ENCODE measurements around the gene GHDC. TPM values are rescaled to one million over a fixed set of nuclear protein-coding genes. Genes with fewer than 3 reads are reported as not detected.
"Not testable (repeated sequence)": the region's sequence is repeated elsewhere in the genome, so short reads cannot be mapped to it uniquely, and the experiment has no call there.

GHDC gene
- total RNA-seq, 1 experiment from 2014 or later: 13.9 TPM

GRCh38 chr17:42206153-42206612 is 11.9 kb upstream of the GHDC start:
- DNase-seq (ENCODE audit: extremely low read depth, low read depth): not testable (repeated sequence)

- DNase-seq (ENCODE audit: extremely low read depth, low read depth): no peak
These were observed 9.1 kb upstream of the GHDC start for GRCh38 chr17:42203354-42203753.

DNA sequence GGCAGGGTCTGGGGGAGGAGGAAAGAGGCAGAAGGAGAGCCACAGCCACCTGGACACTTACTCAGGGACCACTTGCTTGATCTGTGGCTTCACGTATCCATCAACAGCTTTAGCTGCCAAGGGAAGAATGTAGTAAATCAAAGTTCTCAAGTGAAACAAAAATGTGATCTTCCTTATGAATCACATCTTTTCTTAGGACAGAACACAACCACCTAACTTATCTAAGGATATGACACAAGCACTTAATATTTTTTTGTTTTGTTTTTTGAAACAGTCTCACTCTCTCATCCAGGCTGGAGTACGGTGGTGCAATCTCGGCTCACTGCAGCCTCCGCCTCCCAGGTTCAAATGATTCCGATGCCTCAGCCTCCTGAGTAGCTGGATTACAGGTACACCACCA is 8.4 kb upstream of the GHDC start:
- no peak for DNase-seq (ENCODE audit: extremely low read depth, low read depth)

GRCh38 chr17:42202159-42202558 is 7.9 kb upstream of the GHDC start:
- no peak for DNase-seq (ENCODE audit: extremely low read depth, low read depth)

DNA sequence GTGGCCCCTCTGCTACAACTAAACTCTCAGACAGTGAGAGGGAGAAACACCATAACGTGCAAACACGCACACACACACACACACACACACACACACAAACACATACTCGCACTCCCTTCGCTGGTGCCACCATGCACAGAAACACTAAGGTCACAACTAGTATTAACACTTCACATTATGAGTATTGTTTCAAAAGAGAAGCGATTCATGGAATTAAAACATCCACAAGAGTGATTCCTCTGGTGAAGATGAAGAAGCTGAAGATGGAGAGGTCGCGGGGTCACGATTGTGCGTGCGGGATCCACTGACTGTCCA is 7.1 kb upstream of the GHDC start:
- DNase-seq (ENCODE audit: extremely low read depth, low read depth): no peak

- DNase-seq (ENCODE audit: extremely low read depth, low read depth): no peak
These were observed 6.6 kb upstream of the GHDC start for GRCh38 chr17:42200706-42201457.

DNA sequence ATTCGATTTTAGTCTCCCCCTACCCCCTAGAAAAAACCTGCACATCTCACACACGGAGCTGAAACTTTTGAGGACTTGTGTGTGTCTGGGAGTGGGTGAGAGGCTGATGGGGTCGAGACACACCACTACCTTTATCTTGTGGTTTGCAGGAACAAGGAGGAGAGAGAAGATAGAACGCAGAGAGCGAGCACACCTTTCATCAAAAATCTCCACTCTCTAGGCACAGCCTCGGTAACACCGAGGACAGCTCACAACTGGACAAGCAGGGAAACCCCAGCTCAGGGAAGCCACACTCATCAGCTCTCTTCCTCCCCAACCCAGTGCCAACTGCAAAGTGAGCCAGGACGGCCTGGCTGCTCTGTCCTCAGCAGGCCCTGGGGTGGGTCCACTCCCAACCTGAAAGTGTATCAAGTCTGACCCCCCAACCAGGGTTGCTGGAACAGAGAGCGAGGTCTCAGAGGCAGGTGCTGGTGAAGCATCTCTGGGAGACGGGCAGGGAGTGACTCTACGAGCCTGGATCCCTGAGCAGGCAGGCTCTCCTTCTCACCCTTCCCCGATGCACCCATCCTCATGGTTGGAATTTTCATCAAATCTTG is 5.2 kb upstream of the GHDC start:
- DNase-seq (ENCODE audit: extremely low read depth, low read depth): no peak

GRCh38 chr17:42198897-42199296 is 4.6 kb upstream of the GHDC start:
- no peak for DNase-seq (ENCODE audit: extremely low read depth, low read depth)

- DNase-seq (ENCODE audit: extremely low read depth, low read depth): no peak
These were observed 3.4 kb upstream of the GHDC start for GRCh38 chr17:42197564-42198156.

GRCh38 chr17:42193216-42193968 is 902 bp downstream of the GHDC start:
- DNase-seq (ENCODE audit: extremely low read depth, low read depth): no peak

DNA sequence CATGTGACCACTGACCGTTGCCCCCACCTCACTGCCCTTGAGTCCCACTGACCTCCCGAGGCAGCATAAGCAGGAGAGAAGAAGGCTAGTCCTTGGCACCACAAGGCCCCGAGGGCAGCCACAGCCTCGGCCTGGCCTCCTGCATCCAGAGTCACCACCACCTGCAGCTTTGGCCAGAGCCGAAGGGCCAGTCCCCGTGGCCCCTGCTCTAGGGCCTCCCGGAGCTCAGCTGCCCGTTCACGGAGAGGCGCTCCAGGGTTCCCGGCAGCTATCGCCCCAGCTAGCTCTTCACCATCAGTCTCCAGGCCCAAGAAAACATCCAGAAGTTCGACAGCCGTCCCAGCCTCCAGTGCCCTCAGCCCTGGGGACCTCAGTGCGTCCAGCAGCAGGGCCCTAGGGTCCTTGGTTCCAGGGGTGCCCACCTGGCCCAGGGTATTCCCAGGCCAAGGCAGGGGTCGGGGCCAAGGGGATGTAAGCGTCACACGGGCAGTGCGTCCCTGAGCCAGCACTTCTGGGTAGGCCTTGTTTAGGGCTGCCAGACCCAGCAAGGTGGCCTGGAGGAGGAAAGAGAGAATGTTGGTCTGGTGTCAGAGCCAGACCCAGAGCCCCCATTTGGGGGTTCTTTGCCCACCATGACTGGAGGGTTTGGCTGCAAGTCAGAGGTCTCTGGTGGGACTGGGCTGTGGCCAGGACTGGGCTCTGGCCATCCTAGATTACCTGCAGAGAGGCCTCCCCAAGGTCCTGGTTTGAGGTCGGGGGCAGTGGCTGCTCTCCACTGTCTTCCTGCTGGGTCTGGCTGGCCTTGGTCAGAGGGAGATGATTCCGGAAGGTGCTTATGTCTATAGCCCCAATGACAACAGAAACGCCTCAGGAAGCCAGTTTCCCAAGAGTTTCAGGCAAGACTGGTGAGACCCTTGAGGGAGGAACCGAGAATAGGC is 1.8 kb downstream of the GHDC start:
- no peak for DNase-seq (ENCODE audit: extremely low read depth, low read depth)

DNA sequence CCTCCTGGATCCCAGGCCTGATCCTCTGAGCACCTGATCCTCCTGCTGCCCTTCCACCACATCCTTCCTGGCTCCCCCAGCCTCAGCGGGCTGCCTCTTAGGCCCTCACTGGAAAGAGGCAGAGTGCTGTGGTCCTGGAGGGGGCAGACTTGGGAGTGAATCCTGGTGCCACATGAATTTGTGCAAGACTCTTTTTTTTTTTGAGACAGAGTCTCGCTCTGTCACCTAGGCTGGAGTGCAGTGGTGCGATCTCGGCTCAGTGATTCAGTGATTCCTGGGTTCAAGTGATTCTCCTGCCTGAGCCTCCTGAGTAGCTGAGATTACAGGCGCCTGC is 3.1 kb downstream of the GHDC start:
- no peak for DNase-seq (ENCODE audit: extremely low read depth, low read depth)

- DNase-seq (ENCODE audit: extremely low read depth, low read depth): no peak
These were observed 3.6 kb downstream of the GHDC start for GRCh38 chr17:42190491-42191274.

DNA sequence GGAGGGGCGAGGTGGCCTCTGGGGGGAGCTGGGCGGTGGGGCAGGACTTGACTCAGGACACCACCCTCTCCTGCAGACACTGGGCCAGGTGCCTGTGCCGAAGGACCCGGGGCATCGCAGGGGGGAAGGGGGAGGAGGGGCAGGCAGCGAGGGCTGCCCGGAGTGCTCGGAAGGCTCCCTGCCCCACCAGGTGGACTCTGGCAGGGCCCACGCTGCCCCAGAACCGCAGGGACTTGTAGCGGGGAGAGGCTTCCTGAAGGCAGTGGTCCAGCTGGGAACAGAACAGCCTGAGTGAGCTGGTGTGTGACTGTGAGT is 4.7 kb downstream of the GHDC start:
- DNase-seq (ENCODE audit: extremely low read depth, low read depth): no peak

DNA sequence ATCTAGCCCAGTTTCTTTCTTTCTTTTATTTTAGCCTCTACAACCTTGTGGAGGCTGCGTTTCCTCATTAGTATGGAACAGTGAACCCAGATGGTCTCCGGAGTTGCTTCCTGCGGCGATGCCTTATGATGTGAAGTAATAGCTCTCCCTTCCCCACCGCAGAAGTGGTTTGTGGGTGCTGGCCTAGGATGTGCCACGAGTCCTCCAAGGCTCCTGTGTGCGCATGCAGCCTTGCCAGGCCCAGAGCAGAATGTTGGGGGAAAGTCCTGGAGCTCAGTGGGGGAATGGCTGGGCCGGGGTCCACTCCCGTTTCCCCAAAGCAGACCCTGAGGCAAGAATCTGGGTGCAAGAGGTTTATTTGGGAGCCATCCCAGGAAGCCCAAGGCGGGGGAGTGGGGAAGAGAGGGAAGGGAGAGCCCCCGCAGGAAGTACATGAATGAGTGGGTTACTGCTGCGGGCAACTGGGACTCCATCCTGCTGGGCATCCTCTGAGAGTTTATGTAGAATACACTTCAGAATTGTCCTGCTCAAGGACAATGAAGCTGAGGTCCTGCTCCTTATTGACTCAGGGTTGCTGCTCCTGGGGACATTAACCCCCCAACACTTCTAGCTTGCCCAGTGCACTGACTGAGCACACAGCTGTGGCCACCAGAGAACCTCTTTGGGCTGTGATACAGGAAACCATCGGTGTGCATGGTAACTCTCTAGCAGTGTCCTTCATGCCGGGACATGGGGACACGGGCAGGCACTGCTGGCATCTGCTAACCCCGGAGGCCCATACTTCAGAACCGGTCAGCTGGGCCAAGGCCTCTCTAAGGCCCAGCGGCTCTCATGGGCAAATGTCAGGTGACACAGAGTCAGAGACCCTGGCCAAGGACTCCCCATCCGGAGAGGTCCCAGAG is 5.3 kb downstream of the GHDC start:
- DNase-seq (ENCODE audit: extremely low read depth, low read depth): no peak

DNA sequence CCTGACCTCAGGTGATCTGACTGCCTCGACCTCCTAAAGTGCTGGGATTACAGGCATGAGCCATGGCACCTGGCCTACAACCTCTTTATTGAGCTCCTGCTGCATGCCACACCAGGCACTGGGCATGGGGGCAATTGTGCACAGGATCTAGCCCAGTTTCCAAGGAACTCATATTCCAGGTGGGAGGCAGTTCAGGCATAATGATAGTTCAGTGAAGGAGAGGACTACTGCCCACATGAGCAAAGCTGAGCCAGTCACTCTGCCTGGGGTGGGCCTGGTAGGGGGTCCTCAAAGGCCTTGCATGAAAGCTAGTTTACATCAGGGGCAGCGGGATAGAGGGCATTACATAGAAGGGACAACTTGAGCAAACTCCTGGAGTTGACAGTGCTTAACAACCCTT is 6.5 kb downstream of the GHDC start:
- DNase-seq (ENCODE audit: extremely low read depth, low read depth): no peak

- not testable (repeated sequence) for DNase-seq (ENCODE audit: extremely low read depth, low read depth)
These were observed 8.1 kb downstream of the GHDC start for GRCh38 chr17:42186191-42186590.

DNA sequence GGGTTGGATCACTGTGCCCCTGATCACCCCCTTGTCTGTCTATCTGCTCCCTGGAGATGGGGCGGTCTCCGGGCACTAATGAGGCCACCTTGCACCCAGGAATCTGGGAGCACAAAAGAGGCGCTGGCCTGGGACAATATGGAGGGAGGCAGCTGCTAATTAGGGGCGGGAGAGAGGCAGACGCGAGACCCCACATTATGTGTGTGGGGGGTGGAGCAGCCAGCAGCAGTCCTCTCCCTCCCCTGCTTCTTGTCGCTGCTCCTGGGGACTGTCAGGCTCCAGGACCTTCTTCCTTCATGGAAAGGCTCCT is 8.7 kb downstream of the GHDC start:
- no peak for DNase-seq (ENCODE audit: extremely low read depth, low read depth)

Measured in NCI-H460 (cell line).